Osteoblast (primary cell): ENCODE measurements around the gene MAP2K4. TPM values are rescaled to one million over a fixed set of nuclear protein-coding genes. Genes with fewer than 3 reads are reported as not detected.

Experiments
- DNase-seq: peaks from one replicate; pipeline ENCODE4 v3.0.0; 2011; ENCODE audit warnings: low spot score, mixed read lengths; ENCODE audit not compliant: insufficient read length; ENCODE audit errors: missing footprints
- H2AFZ ChIP-seq: 2 replicates; pipeline ENCODE4 v1.6.0; 2011; ENCODE audit warnings: mild to moderate bottlenecking, low read length
- H3K27ac ChIP-seq: 2 replicates; pipeline ENCODE4 v1.5.1; 2011; ENCODE audit warnings: mild to moderate bottlenecking, low read depth, low read length, moderate library complexity
- H3K27me3 ChIP-seq: 2 replicates; pipeline ENCODE4 v1.6.0; 2012; ENCODE audit warnings: mild to moderate bottlenecking, control low read depth, inconsistent platforms, low read length, moderate library complexity; ENCODE audit not compliant: insufficient read depth
- H3K36me3 ChIP-seq: 2 replicates; pipeline ENCODE4 v1.5.1; 2011; ENCODE audit warnings: mild to moderate bottlenecking, low read length, control low read depth, moderate library complexity; ENCODE audit not compliant: insufficient read depth
- H3K4me1 ChIP-seq: 2 replicates; pipeline ENCODE4 v1.5.1; 2011; ENCODE audit warnings: mild to moderate bottlenecking, low read length, control low read depth, moderate library complexity; ENCODE audit not compliant: insufficient read depth
- H3K4me2 ChIP-seq: 2 replicates; pipeline ENCODE4 v1.6.0; 2011; ENCODE audit warnings: mild to moderate bottlenecking, low read length; ENCODE audit not compliant: insufficient read depth
- H3K4me3 ChIP-seq: fragments of 200-600 bp; sonication (generic); 3 replicates; pipeline ENCODE4 v1.5.1; 2012; ENCODE audit warnings: mild to moderate bottlenecking, low read length, inconsistent platforms; ENCODE audit not compliant: insufficient read depth
- H3K79me2 ChIP-seq: 2 replicates; pipeline ENCODE4 v1.6.0; 2012; ENCODE audit warnings: mild to moderate bottlenecking, low read length, control low read depth, inconsistent platforms; ENCODE audit not compliant: insufficient read depth
- H3K9me3 ChIP-seq: 2 replicates; pipeline ENCODE4 v1.5.1; 2011; ENCODE audit warnings: low read depth, low read length, control low read depth
- H4K20me1 ChIP-seq: 2 replicates; pipeline ENCODE4 v1.6.0; 2012; ENCODE audit warnings: mild to moderate bottlenecking, low read length, control low read depth; ENCODE audit not compliant: insufficient read depth
- CTCF ChIP-seq: IDR thresholded peaks from 2 replicates; pipeline ENCODE4 v1.5.1; 2011; ENCODE audit warnings: mild to moderate bottlenecking, low read depth, low read length, moderate library complexity; ENCODE audit errors: extremely low read depth
- small RNA-seq: library from RNA; depleted of rRNA; stranded (forward); fragments of <200 nt; gene quantifications from one replicate; pipeline ENCODE3, GENCODE V24; 2012
- total RNA-seq: library from RNA; depleted of rRNA; stranded (reverse); fragments of >200 nt; gene quantifications from 2 replicates; pipeline ENCODE4 v1.2.3, GENCODE V29; 2012

Gene MAP2K4
- total RNA-seq, 1 donor: 40.9 TPM

GRCh38 chr17:12193144-12193735 is 172.6 kb downstream of the MAP2K4 start:
- H3K4me1 ChIP-seq: no peaks in the 10 kb centered on the region
- no peaks in the 10 kb centered on the region for H3K79me2 ChIP-seq
- no peaks in the 10 kb centered on the region for H3K9me3 ChIP-seq
- no peak overlapping the region for H3K4me2 ChIP-seq
- no peak overlapping the region for H3K27ac ChIP-seq
- DNase-seq: no peak
- H3K4me3 ChIP-seq: no peak overlapping the region
- no peak for TF ChIP-seq CTCF
- no peak overlapping the region for H2AFZ ChIP-seq
- H3K36me3 ChIP-seq: no peaks in the 10 kb centered on the region
- H4K20me1 ChIP-seq: no peaks in the 10 kb centered on the region
- H3K27me3 ChIP-seq: no peaks in the 10 kb centered on the region

Small RNA genes within 50 kb of the gene (small RNA-seq; reads per million reads assigned to genes)
- 368 reads per million, percentile 98 among the genes with 10 or more reads in this experiment for gene MIR744
- gene RNU11-2P: not detected

Other genes with a start within 250 kb of the MAP2K4 start
- gene ZNF18, start 23.4 kb upstream of the MAP2K4 start, total RNA-seq: 13.0 and 13.4 TPM in 2 replicates